LNCAP (cell line): ENCODE results near the gene CT45A9.
"Not testable (repeated sequence)": the region's sequence is repeated elsewhere in the genome, so short reads cannot be mapped to it uniquely, and the experiment has no call there.

Source experiments
- TF ChIP-seq, protein P1 (sequence below): fragments of 450-650 bp; IDR thresholded peaks from 2 replicates; pipeline ENCODE4 v1.5.1; 2017; ENCODE audit warnings: mild to moderate bottlenecking

CT45A9 gene

GRCh38 chrX:135837180-135837579, 34.4 kb downstream of the CT45A9 start, which contains the start of gene CT45A7:
Gene CT45A7 (minus strand): TSS chrX:135837280. CDS start chrX:135833533, 3,747 bp downstream.
- TF ChIP-seq, protein P1, sequence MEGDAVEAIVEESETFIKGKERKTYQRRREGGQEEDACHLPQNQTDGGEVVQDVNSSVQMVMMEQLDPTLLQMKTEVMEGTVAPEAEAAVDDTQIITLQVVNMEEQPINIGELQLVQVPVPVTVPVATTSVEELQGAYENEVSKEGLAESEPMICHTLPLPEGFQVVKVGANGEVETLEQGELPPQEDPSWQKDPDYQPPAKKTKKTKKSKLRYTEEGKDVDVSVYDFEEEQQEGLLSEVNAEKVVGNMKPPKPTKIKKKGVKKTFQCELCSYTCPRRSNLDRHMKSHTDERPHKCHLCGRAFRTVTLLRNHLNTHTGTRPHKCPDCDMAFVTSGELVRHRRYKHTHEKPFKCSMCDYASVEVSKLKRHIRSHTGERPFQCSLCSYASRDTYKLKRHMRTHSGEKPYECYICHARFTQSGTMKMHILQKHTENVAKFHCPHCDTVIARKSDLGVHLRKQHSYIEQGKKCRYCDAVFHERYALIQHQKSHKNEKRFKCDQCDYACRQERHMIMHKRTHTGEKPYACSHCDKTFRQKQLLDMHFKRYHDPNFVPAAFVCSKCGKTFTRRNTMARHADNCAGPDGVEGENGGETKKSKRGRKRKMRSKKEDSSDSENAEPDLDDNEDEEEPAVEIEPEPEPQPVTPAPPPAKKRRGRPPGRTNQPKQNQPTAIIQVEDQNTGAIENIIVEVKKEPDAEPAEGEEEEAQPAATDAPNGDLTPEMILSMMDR, result not testable (repeated sequence)

DNA sequence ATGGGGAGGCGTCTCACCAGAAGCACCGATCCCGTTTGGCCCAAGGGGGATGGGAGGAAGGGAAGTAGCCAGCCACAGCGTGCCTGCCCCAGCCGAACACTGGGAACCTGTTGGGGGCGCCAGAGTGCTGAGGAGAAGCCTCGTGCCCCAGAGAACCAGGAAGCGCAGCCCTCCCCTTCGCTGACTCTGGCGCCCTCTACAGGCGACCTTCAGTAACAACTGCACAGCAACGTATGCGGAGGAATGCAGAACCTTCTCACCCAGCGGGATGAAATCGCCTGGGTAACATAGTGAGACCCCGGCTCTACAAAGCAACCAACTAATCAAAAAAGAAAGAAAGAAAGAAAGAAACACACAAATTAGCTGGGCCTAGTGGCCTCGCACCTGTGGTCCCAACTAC, 51.7 kb downstream of the CT45A9 start, which contains the start of gene CT45A2:
Gene CT45A2 (minus strand): TSS at position 101 of the 400 bp plus-strand sequence. CDS start 3,747 bp downstream, outside the sequence.
- TF ChIP-seq, protein P1, result not testable (repeated sequence)
